Thymus (tissue), 11 donors: ENCODE data around the gene RINL. TPM values are rescaled to one million over a fixed set of nuclear protein-coding genes. Genes with fewer than 3 reads are reported as not detected.
A peak's percentile ranks its signal among the peaks of the same experiment; 100 is the strongest.
"Not testable (repeated sequence)": the region's sequence is repeated elsewhere in the genome, so short reads cannot be mapped to it uniquely, and the experiment has no call there.

Experiments used
- DNase-seq, 9 donors: peaks; one replicate each; pipeline ENCODE4 v3.0.0-alpha.2; 2013; ENCODE audit warnings: low spot score in 9 of 9, low read depth in 6 of 9, missing footprints in 1 of 9
- H3K27ac ChIP-seq, 2 donors: one replicate each; pipeline ENCODE4 v1.5.1; 2013; ENCODE audit warnings: control low read depth in 1 of 2, low read depth in 1 of 2, low read length in 1 of 2, mild to moderate bottlenecking in 1 of 2, moderate library complexity in 1 of 2
- H3K27me3 ChIP-seq, 2 donors: one replicate each; pipeline ENCODE4 v1.5.1; 2013; ENCODE audit warnings: low read length in 1 of 2; ENCODE audit not compliant: control insufficient read depth in 2 of 2, insufficient read depth in 1 of 2
- H3K36me3 ChIP-seq, 2 donors: one replicate each; pipeline ENCODE4 v1.5.1; 2013; ENCODE audit warnings: low read length in 1 of 2, mild to moderate bottlenecking in 1 of 2, moderate library complexity in 1 of 2; ENCODE audit not compliant: control insufficient read depth in 2 of 2, insufficient read depth in 2 of 2
- H3K4me1 ChIP-seq, 2 donors: one replicate each; pipeline ENCODE4 v1.5.1; 2013; ENCODE audit warnings: low read length in 2 of 2; ENCODE audit not compliant: control insufficient read depth in 2 of 2, insufficient read depth in 2 of 2
- H3K4me3 ChIP-seq, 2 donors: one replicate each; pipeline ENCODE4 v1.5.1; 2013; ENCODE audit warnings: low read length in 2 of 2, control low read depth in 1 of 2, mild to moderate bottlenecking in 1 of 2
- H3K9me3 ChIP-seq, 2 donors: one replicate each; pipeline ENCODE4 v1.5.1; 2013; ENCODE audit warnings: low read length in 1 of 2, mild to moderate bottlenecking in 1 of 2; ENCODE audit not compliant: control insufficient read depth in 2 of 2, insufficient read depth in 1 of 2
- WGBS: extraction: QIAGEN DNeasy Blood & Tissue Kit; methylation state at CpG from one replicate; pipeline ENCODE4 v1.1.7; 2013; 5-methylcytosine and 5-hydroxymethylcytosine counted together
- polyA plus RNA-seq: library from polyadenylated mRNA; stranded (reverse); fragments of 200-250 nt; gene quantifications from one replicate; pipeline ENCODE4 v1.2.3, GENCODE V29; 2013
- total RNA-seq: library from RNA; stranded (reverse); fragments of 120-200 nt; gene quantifications from one replicate; pipeline ENCODE4 v1.2.4, GENCODE V29; 2013
- donor health status: healthy.

Gene RINL
- total and polyA plus RNA-seq, 2 donors: 26.9 to 38.2 TPM

DNA sequence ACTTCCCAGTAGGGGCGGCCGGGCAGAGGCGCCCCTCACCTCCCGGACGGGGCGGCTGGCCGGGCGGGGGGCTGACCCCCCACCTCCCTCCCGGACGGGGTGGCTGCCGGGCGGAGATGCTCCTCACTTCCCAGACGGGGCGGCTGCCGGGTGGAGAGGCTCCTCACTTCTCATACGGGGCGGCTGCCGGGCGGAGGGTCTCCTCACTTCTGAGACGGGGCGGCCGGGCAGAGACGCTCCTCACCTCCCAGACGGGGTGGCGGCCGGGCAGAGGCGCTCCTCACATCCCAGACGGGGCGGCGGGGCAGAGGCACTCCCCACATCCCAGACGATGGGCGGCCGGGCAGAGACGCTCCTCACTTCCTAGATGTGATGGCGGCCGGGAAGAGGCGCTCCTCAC, 22.3 kb downstream of the RINL start:
- WGBS: 85% methylated on average over 29 of the region's 37 CpGs

DNA sequence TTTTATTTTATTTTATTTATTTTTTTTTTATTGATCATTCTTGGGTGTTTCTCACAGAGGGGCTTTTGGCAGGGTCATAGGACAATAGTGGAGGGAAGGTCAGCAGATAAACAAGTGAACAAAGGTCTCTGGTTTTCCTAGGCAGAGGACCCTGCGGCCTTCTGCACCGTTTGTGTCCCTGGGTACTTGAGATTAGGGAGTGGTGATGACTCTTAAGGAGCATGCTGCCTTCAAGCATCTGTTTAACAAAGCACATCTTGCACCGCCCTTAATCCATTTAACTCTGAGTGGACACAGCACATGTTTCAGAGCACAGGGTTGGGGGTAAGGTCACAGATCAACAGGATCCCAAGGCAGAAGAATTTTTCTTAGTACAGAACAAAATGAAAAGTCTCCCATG, 23.1 kb downstream of the RINL start:
- WGBS: 96% methylated on average over 3 of the region's 3 CpGs
- H3K9me3 ChIP-seq, H3K27ac ChIP-seq, H3K36me3 ChIP-seq, H3K27me3 ChIP-seq, DNase-seq, H3K4me3 ChIP-seq: not testable (repeated sequence)
- peaks cover 13 to 27% of the 10 kb centered on the region in 2 donors for H3K4me1 ChIP-seq

More for the DNA sequence above, 22.3 kb downstream of the RINL start:
- H3K9me3 ChIP-seq, H3K27me3 ChIP-seq, H3K4me3 ChIP-seq, H3K36me3 ChIP-seq, DNase-seq, H3K27ac ChIP-seq: not testable (repeated sequence)
- H3K4me1 ChIP-seq: peaks cover 12 to 25% of the 10 kb centered on the region in 2 donors

DNA sequence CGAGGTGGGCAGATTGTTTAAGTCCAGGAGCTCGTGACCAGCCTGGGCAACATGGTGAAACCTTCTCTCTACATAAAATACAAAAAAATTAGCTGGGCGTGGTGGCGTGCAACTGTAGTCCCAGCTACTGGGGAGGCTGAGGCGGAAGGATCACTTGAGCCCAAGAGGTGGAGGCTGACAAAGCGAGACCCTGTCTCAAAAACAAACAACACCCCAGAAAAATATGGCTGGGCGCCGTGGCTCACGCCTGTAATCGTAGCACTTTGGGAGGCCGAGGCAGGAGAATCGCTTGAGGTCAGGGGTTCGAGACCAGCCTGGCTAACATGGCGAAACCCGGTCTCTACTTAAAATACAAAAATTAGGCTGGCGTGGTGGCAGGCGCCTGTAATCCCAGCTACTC, 24.9 kb downstream of the RINL start:
- H3K9me3 ChIP-seq: peaks cover 0 to 3% of the 10 kb centered on the region in 2 donors
- no peak overlapping the region for H3K27ac ChIP-seq
- no peak overlapping the region for H3K4me3 ChIP-seq
- H3K27me3 ChIP-seq: peaks cover 0 to 4% of the 10 kb centered on the region in 2 donors
- WGBS: 96% methylated on average over 17 of the region's 17 CpGs
- peaks cover 0 to 7% of the 10 kb centered on the region in 2 donors for H3K36me3 ChIP-seq
- no peak for DNase-seq
- peaks cover 21 to 34% of the 10 kb centered on the region in 2 donors for H3K4me1 ChIP-seq

DNA sequence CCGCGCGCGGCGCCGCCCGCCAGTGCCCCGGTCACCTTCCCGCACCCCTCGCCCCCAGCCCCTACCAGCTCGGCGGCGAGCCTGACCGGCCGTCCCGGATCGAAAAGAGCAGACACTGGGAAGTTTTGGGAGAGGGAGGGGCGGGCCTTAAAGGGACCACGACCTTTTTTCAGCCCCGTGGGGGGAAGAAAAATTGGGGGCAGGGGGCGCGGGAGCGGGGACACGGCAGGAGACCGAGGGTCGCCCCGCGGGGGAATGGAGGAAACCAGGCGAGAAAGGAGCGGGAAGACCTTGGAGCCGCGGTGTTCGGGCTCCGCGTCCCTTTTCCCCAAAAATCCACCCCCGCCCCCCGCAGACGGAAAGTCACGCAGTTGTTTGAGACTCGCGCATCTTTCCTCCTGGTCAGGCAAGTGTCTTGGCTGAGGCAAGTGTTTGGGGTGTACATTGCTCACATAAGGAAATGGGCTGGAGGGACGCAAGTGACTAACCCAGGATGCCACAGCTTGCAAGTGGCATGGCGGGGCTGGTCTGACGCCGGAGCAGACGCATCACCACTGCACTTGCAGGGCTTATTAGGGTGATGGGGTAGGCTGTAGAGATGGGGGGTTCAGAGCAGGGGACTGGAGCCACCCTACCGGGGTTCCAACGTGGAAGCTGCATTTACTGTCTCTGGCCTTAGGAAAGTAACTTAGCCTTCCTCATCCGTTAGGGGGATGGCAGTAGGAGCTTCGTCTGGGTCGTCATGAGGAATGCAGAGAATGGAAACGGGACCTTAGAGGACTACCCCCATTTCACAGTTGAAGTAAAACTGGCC, 25.6 kb downstream of the RINL start:
- peak in 3 of 9 donors; percentile 27 to 53 (median 33) for DNase-seq

DNA sequence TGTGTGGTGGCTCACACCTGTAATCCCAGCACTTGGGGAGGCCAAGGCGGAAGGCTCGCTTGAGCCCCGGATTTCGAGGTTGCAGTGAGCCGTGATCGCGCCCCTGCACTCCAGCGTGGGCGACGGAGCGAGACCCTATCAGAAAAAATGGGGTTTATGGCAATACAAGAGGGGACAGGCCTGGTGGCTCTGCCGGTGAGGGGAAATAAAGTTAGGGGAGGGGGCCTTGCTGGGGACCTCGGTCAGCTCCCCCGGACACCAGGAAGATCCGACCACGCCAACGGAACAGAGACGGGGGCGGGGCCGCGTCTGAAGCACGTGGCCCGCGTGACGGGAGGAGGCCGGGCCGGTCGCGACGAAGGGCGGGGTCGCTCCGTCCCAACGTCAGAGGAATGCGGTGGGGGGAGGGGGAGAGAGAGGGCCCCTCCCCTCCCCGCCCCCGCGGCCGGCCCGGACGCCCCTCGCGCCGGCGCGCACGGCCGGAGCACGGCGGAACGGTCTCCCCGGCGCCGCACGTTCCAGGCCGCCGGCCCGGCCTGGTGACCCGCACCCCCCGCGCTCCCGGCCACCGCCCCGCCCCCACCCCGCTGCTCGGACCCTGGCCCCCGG, 26.3 kb downstream of the RINL start:
- peak overlapping the region; percentile 98 to 100 for H3K27ac ChIP-seq
- peaks cover 10 to 19% of the 10 kb centered on the region in 2 donors for H3K36me3 ChIP-seq
- H3K4me1 ChIP-seq: peaks cover 27 to 42% of the 10 kb centered on the region in 2 donors
- under 1% methylated on average over 67 of the region's 67 CpGs for WGBS
- H3K4me3 ChIP-seq: peak overlapping the region; percentile 75 to 95
- peaks cover 0 to 4% of the 10 kb centered on the region in 2 donors for H3K27me3 ChIP-seq
- DNase-seq: peak in 7 of 9 donors; percentile 75 to 91 (median 78)
- peaks cover 0 to 3% of the 10 kb centered on the region in 2 donors for H3K9me3 ChIP-seq

More for the DNA sequence above, 25.6 kb downstream of the RINL start:
- WGBS: 5% methylated on average over 52 of the region's 52 CpGs
- Histone ChIP-seq H3K27me3 (peaks cover 0 to 4% of the 10 kb centered on the region in 2 donors), H3K4me1 (peaks cover 27 to 39% of the 10 kb centered on the region in 2 donors), H3K27ac (peak overlapping the region; percentile 82 to 98), H3K36me3 (peaks cover 3 to 12% of the 10 kb centered on the region in 2 donors), H3K4me3 (peak overlapping the region; percentile 66 to 95), H3K9me3 (peaks cover 0 to 3% of the 10 kb centered on the region in 2 donors)

DNA sequence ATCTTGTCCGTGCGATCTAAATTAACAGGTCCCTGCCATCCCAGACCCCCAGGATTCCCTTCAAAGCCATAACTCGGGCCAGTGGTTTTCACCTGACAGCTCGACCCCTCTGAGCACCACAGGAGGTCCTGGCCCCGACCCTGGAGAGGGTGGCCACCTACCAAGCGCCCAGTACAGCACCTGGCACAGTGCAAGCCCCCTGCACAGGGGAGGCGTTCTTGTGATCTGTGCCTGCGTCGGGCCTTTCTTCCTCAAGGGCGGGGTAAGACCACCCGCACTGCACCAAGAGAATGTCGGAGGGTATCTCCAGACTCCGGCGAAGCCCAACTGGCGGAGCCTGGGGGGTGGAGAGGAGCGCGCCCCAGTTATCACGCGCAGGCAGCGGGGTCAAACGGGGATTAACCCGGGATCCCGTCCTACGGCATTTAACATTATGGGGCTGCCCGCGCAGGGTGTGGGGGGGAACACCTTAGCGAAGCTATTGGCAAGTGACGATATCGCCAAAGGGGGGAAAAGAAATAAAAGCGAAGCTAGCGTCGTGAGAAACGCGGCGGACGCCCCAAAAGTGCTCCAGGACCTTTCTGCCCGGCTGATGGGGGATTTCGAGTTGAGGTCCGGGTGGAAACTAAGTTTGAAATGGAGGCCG, 27.0 kb downstream of the RINL start:
- peak overlapping the region; percentile 75 to 95 for H3K4me3 ChIP-seq
- peaks cover 27 to 42% of the 10 kb centered on the region in 2 donors for H3K4me1 ChIP-seq
- H3K9me3 ChIP-seq: peaks cover 0 to 3% of the 10 kb centered on the region in 2 donors
- H3K27ac ChIP-seq: peak overlapping the region; percentile 98 to 100
- peaks cover 16 to 25% of the 10 kb centered on the region in 2 donors for H3K36me3 ChIP-seq
- DNase-seq: peak in 3 of 9 donors; percentile 37 to 68 (median 41)
- 2% methylated on average over 40 of the region's 40 CpGs for WGBS
- H3K27me3 ChIP-seq: peaks cover 0 to 4% of the 10 kb centered on the region in 2 donors

DNA sequence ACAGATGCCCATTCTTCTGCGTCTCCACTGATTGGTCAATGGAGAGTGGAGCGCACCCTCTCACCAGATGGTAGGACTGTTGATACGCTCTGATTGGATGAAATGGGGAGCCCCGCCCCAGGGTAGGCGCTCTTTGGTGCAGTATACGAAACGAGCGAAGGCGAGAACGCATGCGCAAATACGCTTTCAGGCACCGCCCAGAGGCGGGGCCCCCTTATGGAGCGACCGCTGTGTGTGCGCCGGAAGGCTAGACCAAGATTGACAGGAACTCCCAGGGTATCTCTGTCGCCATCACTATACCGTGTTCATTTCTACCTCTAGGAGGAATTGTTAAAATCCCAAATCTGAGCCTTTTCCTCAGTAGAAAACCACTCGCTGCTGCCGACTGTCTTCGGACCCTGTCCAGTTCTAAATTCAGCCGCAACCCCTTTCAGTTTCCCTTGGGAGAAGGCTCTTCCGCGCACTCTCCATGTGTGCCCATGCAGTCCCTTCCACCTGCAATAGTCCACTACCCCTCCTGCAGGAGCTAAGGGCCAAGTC, 27.6 kb downstream of the RINL start:
- Histone ChIP-seq H3K36me3 (peaks cover 22 to 31% of the 10 kb centered on the region in 2 donors), H3K9me3 (peaks cover 0 to 3% of the 10 kb centered on the region in 2 donors), H3K4me1 (peaks cover 27 to 42% of the 10 kb centered on the region in 2 donors), H3K27me3 (peaks cover 0 to 4% of the 10 kb centered on the region in 2 donors), H3K27ac (peak overlapping the region; percentile 98 to 100), H3K4me3 (peak overlapping the region; percentile 75 to 95)
- WGBS: under 1% methylated on average over 26 of the region's 26 CpGs
- DNase-seq: peak in 4 of 9 donors; percentile 99 to 100 (median 100)

DNA sequence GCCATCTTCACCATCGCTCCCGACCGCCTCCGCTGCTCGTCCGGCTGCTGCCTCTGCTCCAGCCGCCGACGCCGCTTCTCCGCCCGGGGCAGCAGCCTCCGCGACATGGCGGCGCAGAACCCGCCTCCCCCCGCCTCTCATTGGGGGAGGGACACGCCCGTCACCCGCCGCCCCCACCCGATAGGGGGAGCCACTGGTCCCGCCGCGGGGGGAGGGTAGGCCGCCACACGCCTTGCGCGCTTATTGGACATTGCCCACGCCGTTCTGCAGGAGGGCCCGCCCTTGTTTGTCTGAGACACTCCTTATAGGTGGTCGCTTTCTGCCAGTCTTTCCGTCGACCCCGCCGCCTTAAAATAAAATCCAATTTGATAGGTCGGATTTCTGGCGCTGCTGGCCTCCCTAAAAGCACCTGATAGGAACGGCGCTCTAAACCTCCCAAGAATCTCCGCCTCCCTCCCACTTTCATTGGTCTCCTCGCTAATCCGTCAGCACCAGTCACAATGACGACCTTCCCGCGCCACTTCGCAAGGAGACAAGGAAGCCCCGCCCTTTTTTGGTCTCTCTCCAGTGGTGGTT, 28.1 kb downstream of the RINL start, which contains the start of gene HNRNPL:
TSS of gene HNRNPL (minus strand) at position 127 of the 576 bp plus-strand sequence. CDS start at position 107, 20 bp downstream.
- Histone ChIP-seq H3K27me3 (peaks cover 0 to 4% of the 10 kb centered on the region in 2 donors), H3K4me1 (peaks cover 27 to 45% of the 10 kb centered on the region in 2 donors), H3K27ac (peak within 1 kb of the TSS; percentile 100), H3K4me3 (peak within 1 kb of the TSS; percentile 75 to 95), H3K36me3 (peaks cover 28 to 37% of the 10 kb centered on the region in 2 donors), H3K9me3 (peaks cover 0 to 3% of the 10 kb centered on the region in 2 donors)
- DNase-seq: peak in 6 of 9 donors; percentile 89 to 100 (median 100)
- WGBS: under 1% methylated on average over 50 of the region's 50 CpGs
